AG04450 (cell line): Measurements from ENCODE around the gene SLC23A2. TPM values are rescaled to one million over a fixed set of nuclear protein-coding genes. Genes with fewer than 3 reads are reported as not detected.

ENCODE experiments used
- CTCF ChIA-PET: fragments of 300-600, 350-600 bp; formaldehyde crosslinking; extraction: SDS; loops from one replicate; lab custom pipeline; 2022; ENCODE audit warnings: antibody characterized with exemption, inconsistent platforms; lab: Charles Lee
- POLR2A ChIA-PET: fragments of 350-600 bp; formaldehyde crosslinking; extraction: SDS; loops from one replicate; lab custom pipeline; 2021; ENCODE audit warnings: antibody characterized with exemption, inconsistent platforms; lab: Yijun Ruan, JAX
- DNase-seq: peaks from one replicate; pipeline ENCODE4 v3.0.0-alpha.2; 2011; ENCODE audit warnings: low read depth, low spot score
- H3K27ac ChIP-seq: one replicate; pipeline ENCODE4 v1.5.1; 2012; ENCODE audit warnings: low read depth, low read length, control low read depth
- H3K27me3 ChIP-seq: one replicate; pipeline ENCODE4 v1.6.0; 2012; ENCODE audit warnings: low read length; ENCODE audit not compliant: control insufficient read depth, insufficient read depth
- H3K4me3 ChIP-seq: 2 replicates; pipeline ENCODE4 v1.5.1; 2011; ENCODE audit warnings: mild to moderate bottlenecking, low read depth, low read length, control low read depth
- H3K9me3 ChIP-seq: 2 replicates; pipeline ENCODE4 v1.5.1; 2012; ENCODE audit warnings: low read length; ENCODE audit not compliant: control insufficient read depth, insufficient read depth
- polyA plus RNA-seq: library from polyadenylated mRNA; depleted of rRNA; stranded (reverse); fragments of >200 nt; gene quantifications from 2 replicates; pipeline ENCODE4 v1.2.3, GENCODE V29; 2011
- TF ChIP-seq, protein P1 (sequence below): IDR thresholded peaks from 2 replicates; pipeline ENCODE4 v1.5.1; 2011; ENCODE audit warnings: low read depth, low read length, control low read depth, inconsistent platforms

SLC23A2 gene
- polyA plus RNA-seq, 1 experiment: 17.9 TPM

GRCh38 chr20:4820806-4821518 lies 180.3 kb downstream of the SLC23A2 start:
- peak; percentile 60 for DNase-seq
- Histone ChIP-seq H3K27ac (peak overlapping the region; percentile 47), H3K27me3 (peaks cover 10% of the 10 kb centered on the region), H3K9me3 (no peaks in the 10 kb centered on the region; the same call in 1 of the 2 replicates), H3K4me3 (no peak overlapping the region)
- ChIA-PET POLR2A (no interaction called here), CTCF (no interaction called here)
- TF ChIP-seq, protein P1, sequence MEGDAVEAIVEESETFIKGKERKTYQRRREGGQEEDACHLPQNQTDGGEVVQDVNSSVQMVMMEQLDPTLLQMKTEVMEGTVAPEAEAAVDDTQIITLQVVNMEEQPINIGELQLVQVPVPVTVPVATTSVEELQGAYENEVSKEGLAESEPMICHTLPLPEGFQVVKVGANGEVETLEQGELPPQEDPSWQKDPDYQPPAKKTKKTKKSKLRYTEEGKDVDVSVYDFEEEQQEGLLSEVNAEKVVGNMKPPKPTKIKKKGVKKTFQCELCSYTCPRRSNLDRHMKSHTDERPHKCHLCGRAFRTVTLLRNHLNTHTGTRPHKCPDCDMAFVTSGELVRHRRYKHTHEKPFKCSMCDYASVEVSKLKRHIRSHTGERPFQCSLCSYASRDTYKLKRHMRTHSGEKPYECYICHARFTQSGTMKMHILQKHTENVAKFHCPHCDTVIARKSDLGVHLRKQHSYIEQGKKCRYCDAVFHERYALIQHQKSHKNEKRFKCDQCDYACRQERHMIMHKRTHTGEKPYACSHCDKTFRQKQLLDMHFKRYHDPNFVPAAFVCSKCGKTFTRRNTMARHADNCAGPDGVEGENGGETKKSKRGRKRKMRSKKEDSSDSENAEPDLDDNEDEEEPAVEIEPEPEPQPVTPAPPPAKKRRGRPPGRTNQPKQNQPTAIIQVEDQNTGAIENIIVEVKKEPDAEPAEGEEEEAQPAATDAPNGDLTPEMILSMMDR: no peak

GRCh38 chr20:4819901-4820300 lies 181.4 kb downstream of the SLC23A2 start:
- Histone ChIP-seq H3K9me3 (no peaks in the 10 kb centered on the region; the same call in 1 of the 2 replicates), H3K27me3 (peaks cover 10% of the 10 kb centered on the region), H3K27ac (no peak overlapping the region), H3K4me3 (no peak overlapping the region)
- TF ChIP-seq, protein P1: no peak
- ChIA-PET POLR2A (no interaction called here), CTCF (no interaction called here)
- DNase-seq: no peak

GRCh38 chr20:4817230-4817671 lies 184.1 kb downstream of the SLC23A2 start:
- Histone ChIP-seq H3K27me3 (peaks cover 3% of the 10 kb centered on the region), H3K27ac (no peak overlapping the region), H3K4me3 (no peak overlapping the region), H3K9me3 (no peaks in the 10 kb centered on the region; the same call in 1 of the 2 replicates)
- TF ChIP-seq, protein P1: peak; percentile 36
- ChIA-PET CTCF (interaction anchor here (0.6 kb wide), 1 partner anchor 53 kb away, joined by 4 read pairs; no protein-coding TSS in a partner anchor), POLR2A (no interaction called here)
- DNase-seq: no peak

- Histone ChIP-seq H3K27me3 (peaks cover 8% of the 10 kb centered on the region), H3K9me3 (no peaks in the 10 kb centered on the region; the same call in 1 of the 2 replicates), H3K4me3 (no peak overlapping the region), H3K27ac (no peak overlapping the region)
- POLR2A ChIA-PET: no interaction called here
- TF ChIP-seq, protein P1: no peak
- CTCF ChIA-PET: interaction anchor here (0.5 kb wide), 1 partner anchor 142 kb away, joined by 3 read pairs; no protein-coding TSS in a partner anchor
- no peak for DNase-seq
These were observed 185.7 kb downstream of the SLC23A2 start for GRCh38 chr20:4815628-4816027.

DNA sequence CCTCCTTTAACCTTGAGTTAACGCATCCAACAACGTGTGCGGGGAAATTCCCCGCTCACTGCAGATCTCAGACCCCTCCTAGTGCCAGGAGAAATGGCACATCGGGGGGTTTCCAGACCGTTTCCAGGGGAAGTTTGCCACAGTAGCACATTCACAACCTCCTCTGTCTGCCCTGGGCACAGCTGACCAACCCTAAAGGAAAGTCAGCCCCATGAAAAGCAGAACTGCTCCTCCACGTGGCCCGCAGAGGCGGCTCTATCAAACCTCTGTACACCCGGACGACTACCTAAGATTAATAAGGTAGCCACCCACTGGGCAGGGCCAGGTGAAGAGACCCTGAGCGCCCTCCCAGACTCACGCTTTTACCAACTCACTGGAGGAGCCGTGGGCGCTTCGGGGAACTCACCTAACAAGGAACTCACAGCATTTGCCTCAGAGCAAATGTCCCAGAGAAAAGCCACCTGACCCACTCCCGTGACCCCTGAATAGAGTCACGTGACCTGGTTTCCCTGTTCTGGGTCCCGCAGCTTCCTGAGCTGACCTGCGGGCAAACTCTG lies 186.5 kb downstream of the SLC23A2 start:
- H3K27ac ChIP-seq: no peak overlapping the region
- no peaks in the 10 kb centered on the region; the same call in 1 of the 2 replicates for H3K9me3 ChIP-seq
- TF ChIP-seq, protein P1: no peak
- no peak overlapping the region for H3K4me3 ChIP-seq
- peaks cover 15% of the 10 kb centered on the region for H3K27me3 ChIP-seq
- CTCF ChIA-PET: no interaction called here
- DNase-seq: no peak
- POLR2A ChIA-PET: no interaction called here
